OCI-LY1 (cell line): ENCODE results near the gene ZSWIM3.

ENCODE experiments used
- H2AFZ ChIP-seq: fragments of 200-600 bp; sonication (generic), shearing (Covaris generic); 2 replicates; pipeline ENCODE4 v1.6.0; 2014; ENCODE audit warnings: antibody characterized with exemption, mild to moderate bottlenecking, low read length
- H3F3A ChIP-seq: fragments of 200-600 bp; sonication (generic), shearing (Covaris generic); 2 replicates; pipeline ENCODE4 v1.6.0; 2014; ENCODE audit warnings: mild to moderate bottlenecking, antibody characterized with exemption, low read length, moderate library complexity; ENCODE audit not compliant: insufficient read depth
- H3K27ac ChIP-seq: fragments of 200-600 bp; sonication (generic); 2 replicates; pipeline ENCODE4 v1.5.1; 2014; ENCODE audit warnings: low read length, mixed run types, mild to moderate bottlenecking, low read depth; ENCODE audit not compliant: poor library complexity, severe bottlenecking
- H3K27me3 ChIP-seq: fragments of 200-600 bp; sonication (generic); 2 replicates; pipeline ENCODE4 v1.6.0; 2014; ENCODE audit warnings: antibody characterized with exemption, mild to moderate bottlenecking, low read length, moderate library complexity; ENCODE audit not compliant: insufficient read depth
- H3K36me3 ChIP-seq: fragments of 200-600 bp; sonication (generic); 2 replicates; pipeline ENCODE4 v1.6.1; 2014; ENCODE audit warnings: mild to moderate bottlenecking, antibody characterized with exemption, low read length, moderate library complexity, mixed read lengths; ENCODE audit not compliant: insufficient read depth
- H3K4me1 ChIP-seq: fragments of 200-600 bp; sonication (generic); 2 replicates; pipeline ENCODE4 v1.5.1; 2014; ENCODE audit warnings: mild to moderate bottlenecking, low read length, moderate library complexity; ENCODE audit not compliant: insufficient read depth, severe bottlenecking
- H3K4me2 ChIP-seq: fragments of 200-600 bp; sonication (generic), shearing (Covaris generic); 2 replicates; pipeline ENCODE4 v1.6.1; 2014; ENCODE audit warnings: low read length
- H3K4me3 ChIP-seq: fragments of 200-600 bp; sonication (generic); 2 replicates; pipeline ENCODE4 v1.5.1; 2014; ENCODE audit warnings: low read length, low read depth, mild to moderate bottlenecking, mixed read lengths; ENCODE audit not compliant: poor library complexity, severe bottlenecking
- H3K79me2 ChIP-seq: fragments of 200-600 bp; shearing (Covaris generic); 2 replicates; pipeline ENCODE4 v1.6.1; 2016; ENCODE audit warnings: mixed run types, low read length, mixed read lengths; ENCODE audit not compliant: insufficient read depth
- H3K9ac ChIP-seq: fragments of 200-600 bp; sonication (generic), shearing (Covaris generic); 2 replicates; pipeline ENCODE4 v1.6.1; 2014; ENCODE audit warnings: mild to moderate bottlenecking, low read length, mixed read lengths
- H3K9me2 ChIP-seq: fragments of 200-600 bp; sonication (generic), shearing (Covaris generic); 2 replicates; pipeline ENCODE4 v1.6.1; 2014; ENCODE audit warnings: low read depth, mild to moderate bottlenecking, low read length, mixed read lengths
- H3K9me3 ChIP-seq: fragments of 200-600 bp; shearing (Covaris generic); 2 replicates; pipeline ENCODE4 v1.6.1; 2014; ENCODE audit warnings: low read length, mixed read lengths
- H4K20me1 ChIP-seq: fragments of 200-600 bp; sonication (generic), shearing (Covaris generic); 2 replicates; pipeline ENCODE4 v1.6.0; 2016; ENCODE audit warnings: mild to moderate bottlenecking, low read length; ENCODE audit not compliant: insufficient read depth
- EZH2 ChIP-seq: fragments of 200-600 bp; sonication (generic), shearing (Covaris generic); IDR thresholded peaks from 2 replicates; pipeline ENCODE4 v1.8.0; 2017; ENCODE audit warnings: borderline replicate concordance, mixed run types, mild to moderate bottlenecking, antibody characterized with exemption, low read length, moderate library complexity, mixed read lengths
- TF ChIP-seq, protein P1 (sequence below): fragments of 200-600 bp; sonication (generic), shearing (Covaris generic); IDR thresholded peaks from 2 replicates; pipeline ENCODE4 v1.5.1; 2017; ENCODE audit warnings: mild to moderate bottlenecking, antibody characterized with exemption, low read length, moderate library complexity, mixed read lengths

The ZSWIM3 gene

DNA sequence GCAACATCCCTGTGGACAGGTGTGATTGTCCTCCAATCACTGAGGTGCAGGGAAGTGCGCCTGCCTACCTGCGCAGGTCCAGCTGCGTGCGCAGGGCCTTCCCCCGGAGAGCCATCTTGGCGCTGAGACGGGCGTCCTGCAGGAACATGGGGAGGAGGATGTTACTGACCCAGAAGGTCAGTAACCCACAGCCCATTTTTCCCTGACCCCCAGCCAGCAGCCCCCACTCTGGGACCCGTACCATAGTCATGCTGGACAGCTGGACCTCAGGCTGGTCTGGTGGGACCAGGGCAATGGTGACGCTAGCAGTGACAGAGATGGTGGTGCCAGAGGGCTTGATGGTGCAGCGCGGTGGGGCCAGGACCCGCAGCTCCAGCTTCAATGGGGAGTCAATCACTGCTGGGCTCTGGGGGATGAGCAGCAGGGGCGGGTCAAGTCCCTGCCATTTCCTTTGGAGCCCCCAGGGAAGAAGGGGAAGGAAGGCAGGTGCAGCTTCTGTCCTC is 44.8 kb downstream of the ZSWIM3 start:
- Histone ChIP-seq H3K4me3 (no peak overlapping the region), H2AFZ (no peak overlapping the region), H3K79me2 (no peaks in the 10 kb centered on the region), H3K4me1 (peaks cover 7% of the 10 kb centered on the region), H3K9ac (no peak overlapping the region), H3F3A (no peaks in the 10 kb centered on the region), H3K4me2 (no peak overlapping the region), H3K36me3 (peaks cover 9% of the 10 kb centered on the region; the same call in 1 of the 2 replicates), H3K27ac (no peak overlapping the region), H3K27me3 (no peaks in the 10 kb centered on the region), H3K9me2 (no peaks in the 10 kb centered on the region), H4K20me1 (no peaks in the 10 kb centered on the region), H3K9me3 (no peaks in the 10 kb centered on the region)
- TF ChIP-seq, protein P1, sequence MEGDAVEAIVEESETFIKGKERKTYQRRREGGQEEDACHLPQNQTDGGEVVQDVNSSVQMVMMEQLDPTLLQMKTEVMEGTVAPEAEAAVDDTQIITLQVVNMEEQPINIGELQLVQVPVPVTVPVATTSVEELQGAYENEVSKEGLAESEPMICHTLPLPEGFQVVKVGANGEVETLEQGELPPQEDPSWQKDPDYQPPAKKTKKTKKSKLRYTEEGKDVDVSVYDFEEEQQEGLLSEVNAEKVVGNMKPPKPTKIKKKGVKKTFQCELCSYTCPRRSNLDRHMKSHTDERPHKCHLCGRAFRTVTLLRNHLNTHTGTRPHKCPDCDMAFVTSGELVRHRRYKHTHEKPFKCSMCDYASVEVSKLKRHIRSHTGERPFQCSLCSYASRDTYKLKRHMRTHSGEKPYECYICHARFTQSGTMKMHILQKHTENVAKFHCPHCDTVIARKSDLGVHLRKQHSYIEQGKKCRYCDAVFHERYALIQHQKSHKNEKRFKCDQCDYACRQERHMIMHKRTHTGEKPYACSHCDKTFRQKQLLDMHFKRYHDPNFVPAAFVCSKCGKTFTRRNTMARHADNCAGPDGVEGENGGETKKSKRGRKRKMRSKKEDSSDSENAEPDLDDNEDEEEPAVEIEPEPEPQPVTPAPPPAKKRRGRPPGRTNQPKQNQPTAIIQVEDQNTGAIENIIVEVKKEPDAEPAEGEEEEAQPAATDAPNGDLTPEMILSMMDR, result no peak
- no peak for TF ChIP-seq EZH2

DNA sequence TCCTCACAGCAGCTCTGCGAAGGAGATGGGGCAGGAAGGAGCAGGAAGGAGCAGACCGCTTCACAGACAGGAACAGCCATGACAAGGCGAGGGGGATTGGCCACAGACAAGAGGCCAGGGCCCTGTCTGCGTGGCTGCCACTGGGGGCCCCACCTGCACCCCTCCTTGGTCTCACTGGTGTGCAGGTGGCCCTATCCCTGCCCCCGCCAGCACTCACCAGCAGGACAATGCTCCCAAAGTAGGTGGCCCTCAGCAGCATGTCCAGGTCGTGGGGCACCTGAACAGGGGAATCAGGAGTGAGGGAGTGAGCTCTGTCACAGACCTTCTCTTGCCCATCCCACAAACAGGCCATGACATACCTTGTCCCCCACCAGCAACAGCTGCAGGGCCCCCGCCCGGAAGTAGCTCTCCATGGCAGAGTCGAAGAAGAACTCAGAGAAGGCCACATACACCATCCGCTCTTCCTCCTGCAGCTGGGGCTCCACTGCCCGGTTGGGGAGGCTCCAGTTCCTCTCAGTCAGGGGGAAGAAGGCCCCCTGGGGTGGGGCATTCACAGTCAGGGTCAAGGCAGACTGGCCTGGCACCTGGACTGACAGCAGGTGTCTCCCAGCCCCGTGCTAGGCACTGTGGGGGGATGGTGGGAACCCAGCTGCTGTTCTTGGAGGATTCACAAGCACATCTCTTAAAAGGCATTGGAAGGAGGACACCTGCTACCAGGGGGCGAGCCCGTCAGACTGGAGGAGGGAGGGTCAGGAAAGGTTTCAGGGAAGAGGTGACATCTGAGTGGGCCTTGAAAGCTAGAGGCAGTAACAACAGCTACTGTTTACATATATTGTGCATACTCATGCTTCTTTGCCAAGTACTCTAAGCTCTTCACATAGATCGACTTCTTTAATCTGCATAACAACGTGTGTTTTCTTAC is 47.4 kb downstream of the ZSWIM3 start:
- no peaks in the 10 kb centered on the region for H3K79me2 ChIP-seq
- no peaks in the 10 kb centered on the region for H4K20me1 ChIP-seq
- H2AFZ ChIP-seq, result no peak overlapping the region
- H3K36me3 ChIP-seq, result no peaks in the 10 kb centered on the region
- H3K9me3 ChIP-seq, result no peaks in the 10 kb centered on the region
- no peaks in the 10 kb centered on the region for H3F3A ChIP-seq
- H3K4me2 ChIP-seq, result no peak overlapping the region
- H3K4me3 ChIP-seq, result no peak overlapping the region
- TF ChIP-seq, protein P1, result no peak
- TF ChIP-seq EZH2, result no peak
- no peaks in the 10 kb centered on the region for H3K9me2 ChIP-seq
- peaks cover 9% of the 10 kb centered on the region for H3K4me1 ChIP-seq
- no peaks in the 10 kb centered on the region for H3K27me3 ChIP-seq
- H3K27ac ChIP-seq, result peak overlapping the region; percentile 8
- no peak overlapping the region for H3K9ac ChIP-seq

DNA sequence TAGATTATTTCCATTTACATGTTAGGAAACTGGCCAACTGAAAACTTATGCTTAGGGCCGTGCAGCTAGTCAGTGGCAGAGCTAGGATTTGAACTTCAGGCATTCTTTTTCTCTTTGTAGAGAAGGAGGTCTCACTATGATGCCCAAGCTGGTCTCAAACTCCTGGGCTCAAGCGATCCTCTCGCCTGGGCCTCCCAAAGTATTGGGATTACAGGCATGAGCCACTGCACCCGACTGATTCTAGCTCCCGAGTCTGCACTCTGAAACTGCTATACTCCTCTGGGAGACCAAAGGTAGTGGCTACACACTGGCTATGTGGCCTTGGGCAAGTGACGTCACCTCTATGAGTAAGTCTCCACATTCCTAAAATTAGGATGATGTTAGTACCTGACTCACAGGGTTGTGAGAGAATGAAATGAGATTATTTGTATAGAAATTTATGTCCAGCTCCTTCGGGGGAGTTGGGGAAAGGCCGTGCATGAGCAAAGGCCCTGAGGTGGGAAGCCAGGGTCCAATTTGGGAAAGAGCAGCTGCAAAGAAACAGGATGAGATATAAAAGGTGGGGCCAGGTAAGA is 48.2 kb downstream of the ZSWIM3 start:
- Histone ChIP-seq H3K4me3 (no peak overlapping the region), H3K27me3 (no peaks in the 10 kb centered on the region), H3K27ac (no peak overlapping the region), H3F3A (no peaks in the 10 kb centered on the region), H2AFZ (no peak overlapping the region), H3K9me3 (no peaks in the 10 kb centered on the region), H3K9me2 (no peaks in the 10 kb centered on the region), H3K4me1 (peaks cover 16% of the 10 kb centered on the region), H3K4me2 (no peak overlapping the region), H3K79me2 (no peaks in the 10 kb centered on the region), H3K9ac (no peak overlapping the region), H4K20me1 (no peaks in the 10 kb centered on the region), H3K36me3 (no peaks in the 10 kb centered on the region)
- no peak for TF ChIP-seq EZH2
- TF ChIP-seq, protein P1, result no peak
